ENCODE measurements around the gene SKAP1.
"Not testable (repeated sequence)": the region's sequence is repeated elsewhere in the genome, so short reads cannot be mapped to it uniquely, and the experiment has no call there.

SKAP1 gene

DNA sequence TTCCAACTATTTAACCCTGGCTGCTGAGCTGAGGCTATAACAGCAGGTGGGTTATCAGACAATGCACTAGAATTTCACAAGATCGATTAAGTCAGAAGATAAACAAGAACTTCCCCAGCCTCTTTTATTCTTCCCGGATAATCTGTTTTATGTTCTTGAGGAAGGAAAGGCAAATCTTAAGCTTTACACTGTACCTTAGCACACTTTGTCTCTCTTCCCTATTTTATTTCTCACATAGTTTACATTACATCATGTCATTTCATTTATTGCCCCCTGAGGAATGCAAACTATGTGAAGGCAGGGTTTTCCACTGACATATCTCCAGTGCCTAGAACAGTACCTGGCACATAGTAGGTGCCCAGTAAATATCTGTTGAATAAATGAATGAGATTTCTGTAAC, 139.6 kb downstream of the SKAP1 start:
- DNase-seq (ENCODE audit: low read depth in 2 of 2, low spot score in 1 of 2): no peak

DNA sequence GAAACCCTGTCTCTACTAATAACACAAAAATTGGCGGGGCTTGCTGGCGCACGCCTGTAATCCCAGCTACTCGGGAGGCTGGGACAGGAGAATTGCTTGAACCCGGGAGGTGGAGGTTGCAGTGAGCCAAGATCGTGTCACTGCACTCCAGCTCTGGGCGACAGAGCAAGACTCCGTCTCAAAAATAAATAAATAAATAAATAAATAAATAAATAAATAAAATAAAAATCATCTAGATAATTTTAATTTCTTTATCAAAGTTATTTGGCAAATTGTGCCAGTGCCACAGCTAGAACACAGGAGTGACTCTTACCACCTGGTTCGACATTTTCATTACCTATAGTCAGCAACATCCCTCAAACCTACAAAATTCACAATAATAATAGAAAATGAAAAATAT, 143.1 kb downstream of the SKAP1 start:
- DNase-seq (ENCODE audit: low read depth in 2 of 2, low spot score in 1 of 2): not testable (repeated sequence)

DNA sequence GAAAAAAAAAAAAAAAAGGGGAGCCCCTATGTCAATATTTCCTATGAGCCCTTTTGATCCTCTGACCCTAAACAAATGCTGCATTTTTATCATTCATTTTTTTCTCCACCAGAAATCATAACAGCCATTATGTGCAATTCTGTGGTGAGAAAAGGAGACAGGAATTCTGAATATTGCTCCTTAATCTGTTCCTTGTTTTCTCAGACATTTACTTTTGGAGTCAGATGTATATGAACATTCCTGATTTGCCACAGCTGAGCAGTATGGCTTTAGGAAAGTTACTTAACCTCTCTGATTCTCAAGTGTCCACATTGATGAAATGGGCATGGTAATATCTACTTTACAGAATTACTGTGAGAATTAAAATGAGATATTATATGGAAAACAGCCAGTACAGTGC, 144.4 kb downstream of the SKAP1 start:
- DNase-seq (ENCODE audit: low read depth in 2 of 2, low spot score in 1 of 2): no peak

DNA sequence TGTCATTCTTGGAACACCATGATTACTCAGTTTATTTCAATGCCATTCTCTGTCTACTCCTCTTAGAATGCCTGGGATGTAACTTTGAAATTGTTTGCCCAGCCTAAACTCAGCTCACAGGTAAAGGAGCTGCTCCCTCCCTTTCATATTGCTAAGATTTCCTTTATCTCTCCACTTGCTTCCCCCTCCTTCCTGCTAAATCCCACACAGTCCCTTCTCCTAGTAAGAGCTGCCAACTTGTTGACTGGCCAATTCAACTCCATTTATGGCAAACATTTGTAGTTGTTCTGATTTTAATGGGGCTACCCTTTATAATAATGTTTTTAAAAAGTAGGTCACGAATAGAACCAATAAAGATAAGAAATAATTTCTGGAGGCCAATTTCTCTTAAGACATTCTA, 146.1 kb downstream of the SKAP1 start:
- no peak for DNase-seq (ENCODE audit: low read depth in 2 of 2, low spot score in 1 of 2)

DNA sequence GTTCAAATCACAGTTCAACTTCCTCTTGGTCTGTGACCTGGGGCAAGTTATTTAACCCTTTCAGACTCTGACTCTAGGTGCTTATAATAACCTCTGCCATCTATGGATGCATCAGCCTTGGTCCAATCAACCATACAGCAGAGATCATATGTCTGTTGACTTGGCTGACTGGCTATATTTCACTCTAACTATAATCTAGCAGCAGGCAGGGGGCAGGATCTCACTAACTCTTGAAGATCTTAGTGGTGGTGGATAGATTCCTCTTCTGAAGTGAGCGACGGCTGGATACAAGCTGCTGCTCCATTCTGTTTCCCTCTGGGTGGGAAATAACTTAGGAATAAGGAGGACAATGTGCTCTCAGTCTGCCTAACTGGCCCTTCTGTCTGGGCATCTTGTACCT, 146.6 kb downstream of the SKAP1 start:
- no peak for DNase-seq (ENCODE audit: low read depth in 2 of 2, low spot score in 1 of 2)

DNA sequence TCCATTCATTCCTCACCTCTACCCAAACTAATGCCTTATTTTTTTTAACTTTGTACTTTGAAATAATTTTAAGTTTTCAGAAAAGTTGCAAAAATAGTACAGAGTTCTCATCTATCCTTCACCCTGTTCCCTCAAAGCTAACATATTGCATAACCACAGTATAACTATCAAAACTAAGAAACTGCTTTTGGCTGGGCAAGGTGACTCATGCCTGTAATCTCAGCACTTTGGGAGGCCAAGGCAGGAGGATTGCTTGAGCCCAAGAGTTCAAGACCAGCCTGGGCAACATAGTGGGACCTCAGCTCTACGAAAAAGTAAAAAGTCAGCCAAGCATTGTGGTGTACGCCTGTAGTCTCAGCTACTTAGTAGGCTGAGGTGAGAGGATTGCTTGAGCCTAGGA, 147.7 kb downstream of the SKAP1 start:
- DNase-seq (ENCODE audit: low read depth in 2 of 2, low spot score in 1 of 2): no peak

DNA sequence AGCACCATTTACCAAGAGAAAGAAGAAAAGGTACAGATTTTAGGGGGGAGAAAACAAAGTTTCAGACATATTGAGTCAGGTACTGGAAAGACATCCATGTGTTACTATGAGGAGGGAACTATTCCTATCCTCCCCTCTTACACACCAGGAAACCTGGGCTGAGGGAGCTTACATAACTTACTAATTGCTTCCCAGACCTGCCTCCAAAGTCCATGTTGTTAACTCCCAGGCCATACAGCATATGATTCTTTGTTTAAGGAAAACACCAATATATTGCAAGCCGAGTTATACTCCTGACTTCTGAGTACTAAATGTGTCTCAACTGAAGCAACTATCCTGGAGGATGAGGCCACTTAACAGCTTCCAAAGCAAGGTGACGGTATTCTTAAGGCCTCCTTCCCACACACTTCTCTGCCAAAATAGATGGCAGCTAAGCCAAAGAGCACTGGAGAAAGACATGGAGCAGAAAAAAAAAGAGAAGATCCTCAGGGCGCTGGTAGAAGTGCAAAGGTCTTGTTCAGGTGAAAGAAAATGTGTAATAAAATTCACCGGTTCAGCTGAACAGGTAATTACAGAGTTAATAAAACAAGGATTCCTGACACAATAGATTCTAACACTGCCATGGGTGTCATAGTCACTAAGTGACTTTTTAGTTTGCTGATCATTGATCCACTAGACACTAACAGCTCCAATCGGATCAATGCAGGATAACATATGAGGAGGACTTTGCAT, 151.1 kb downstream of the SKAP1 start:
- no peak for DNase-seq (ENCODE audit: low read depth in 2 of 2, low spot score in 1 of 2)

DNA sequence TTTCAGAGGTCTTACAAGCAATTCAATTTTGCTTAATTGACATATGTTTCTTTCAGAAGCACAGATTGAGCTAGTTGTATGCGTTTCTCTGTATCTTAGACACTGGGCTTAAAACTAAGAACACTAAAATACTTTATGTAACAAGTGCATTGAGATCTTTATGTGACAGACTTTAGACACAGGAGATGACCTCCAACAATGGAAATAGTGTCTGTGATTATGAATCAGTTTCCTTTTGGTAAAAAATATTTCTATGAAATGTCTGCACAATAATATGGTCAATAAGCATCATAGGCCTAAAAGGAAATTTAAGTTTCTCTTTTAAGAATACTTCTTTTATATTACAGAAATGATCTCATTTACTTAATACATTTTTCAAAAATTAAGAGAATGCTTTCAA, 153.2 kb downstream of the SKAP1 start:
- no peak for DNase-seq (ENCODE audit: low read depth in 2 of 2, low spot score in 1 of 2)

DNA sequence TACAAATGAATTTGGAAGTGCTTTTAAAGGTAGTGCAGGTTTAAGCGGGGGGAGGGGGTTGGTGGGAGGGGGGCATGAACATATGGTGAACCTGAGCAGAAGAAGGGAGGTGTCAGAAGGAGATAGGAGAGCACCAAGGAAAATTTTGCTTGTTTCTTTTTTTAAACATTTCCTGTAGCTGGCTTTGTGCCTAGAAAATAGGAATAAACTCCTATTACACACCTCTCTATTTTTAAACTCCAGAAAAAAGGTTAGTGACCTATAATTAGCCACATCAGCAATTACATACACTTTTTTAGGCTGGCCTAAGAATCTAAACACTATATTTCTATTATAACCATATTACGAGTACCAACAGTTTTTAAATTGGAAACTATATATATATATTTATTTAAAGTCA, 159.1 kb downstream of the SKAP1 start:
- no peak for DNase-seq (ENCODE audit: low read depth in 2 of 2, low spot score in 1 of 2)

DNA sequence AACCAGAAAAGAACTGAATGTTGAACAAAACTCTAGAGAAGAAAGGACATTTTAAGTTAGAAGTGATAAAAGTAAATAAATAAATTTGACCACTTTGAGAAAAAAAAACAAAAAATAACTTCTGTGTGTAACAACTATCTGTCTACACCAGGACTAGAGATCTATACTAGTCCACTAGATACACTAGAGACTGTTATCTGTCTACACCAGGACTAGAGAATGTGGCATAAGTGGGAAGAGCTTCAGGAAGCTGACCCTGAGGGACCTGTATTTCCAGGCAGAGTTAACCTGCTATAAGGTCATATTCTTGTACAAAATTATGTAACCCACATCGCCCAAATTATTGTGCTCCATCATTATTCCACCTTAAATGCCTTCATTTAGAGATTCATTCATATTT, 160.8 kb downstream of the SKAP1 start:
- no peak for DNase-seq (ENCODE audit: low read depth in 2 of 2, low spot score in 1 of 2)

DNA sequence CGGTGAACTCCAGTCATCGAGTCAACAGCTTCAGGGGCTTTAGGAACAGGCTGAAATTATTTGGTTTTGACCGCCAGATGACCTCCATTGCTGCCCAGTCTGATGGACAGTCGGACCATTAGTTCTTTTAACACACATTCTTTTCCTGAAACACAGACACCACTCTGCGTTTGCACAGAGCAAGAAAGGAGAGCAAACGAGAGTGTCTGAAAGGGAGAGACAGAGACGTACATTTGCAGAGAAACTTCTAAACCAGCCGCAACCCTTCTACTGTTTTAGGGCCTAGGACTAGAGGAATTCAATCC, 166.3 kb downstream of the SKAP1 start:
- DNase-seq (ENCODE audit: low read depth in 2 of 2, low spot score in 1 of 2): no peak

DNA sequence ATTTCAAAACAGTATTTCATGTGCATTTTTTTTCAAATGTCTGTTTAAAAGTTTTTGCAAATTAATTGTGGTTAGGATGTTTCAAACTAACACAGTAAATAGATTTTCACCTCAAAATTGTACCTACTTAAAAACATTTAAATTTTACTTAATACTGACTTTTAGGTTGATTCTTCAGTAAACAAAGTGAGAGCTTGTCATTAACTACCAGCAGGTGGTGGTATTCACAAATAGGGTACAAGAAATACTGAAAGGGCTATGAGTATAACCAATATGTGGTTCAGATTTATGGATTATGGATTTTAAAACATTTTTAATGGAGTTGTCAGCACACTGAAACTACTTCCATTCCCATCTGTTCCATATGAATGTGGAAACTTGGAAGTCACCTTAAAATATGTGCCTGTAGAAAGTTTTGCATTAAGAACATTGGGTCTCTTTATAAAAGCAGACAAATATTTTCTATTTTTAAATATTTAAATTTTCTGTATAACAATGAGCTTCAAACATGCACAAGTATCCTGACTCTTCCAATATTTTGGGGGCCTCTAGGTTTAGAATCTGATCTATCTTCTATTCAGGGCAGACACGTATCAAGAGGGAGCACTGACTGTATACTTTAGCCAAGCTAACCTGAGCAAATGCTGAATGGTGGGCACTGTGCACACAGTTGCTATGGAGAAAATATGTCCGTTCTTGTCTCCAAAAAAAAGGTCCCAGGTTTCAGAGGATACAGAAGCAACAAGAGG, 166.9 kb downstream of the SKAP1 start:
- DNase-seq (ENCODE audit: low read depth in 2 of 2, low spot score in 1 of 2): no peak

DNA sequence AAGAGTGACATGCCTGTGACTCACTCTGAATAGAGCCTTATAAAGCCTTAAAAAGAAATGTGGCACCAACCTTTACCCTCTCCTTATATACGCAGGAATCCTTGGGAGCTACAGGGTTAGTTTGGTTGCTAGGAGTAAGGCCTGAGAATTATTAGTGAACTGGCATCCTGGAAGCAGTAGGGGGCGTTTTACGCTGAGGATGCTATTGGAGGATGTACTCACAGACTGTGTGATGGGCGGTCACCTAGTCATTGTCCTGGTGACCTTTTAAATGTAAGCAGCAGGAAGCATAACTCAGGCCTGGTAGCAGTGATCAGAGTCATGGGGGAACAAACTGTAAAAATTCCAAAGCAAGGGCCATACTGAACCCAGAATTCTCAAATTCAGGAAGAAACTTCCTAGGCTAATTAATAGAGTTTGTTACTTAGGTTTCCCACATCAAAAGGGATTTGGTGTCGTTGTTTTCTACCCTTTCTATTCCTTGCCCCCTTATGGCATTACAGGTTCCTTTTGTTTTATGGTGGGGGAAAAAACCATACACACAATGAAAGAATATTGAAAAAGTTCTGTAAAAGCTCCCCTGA, 168.6 kb downstream of the SKAP1 start:
- no peak for DNase-seq (ENCODE audit: low read depth in 2 of 2, low spot score in 1 of 2)

DNA sequence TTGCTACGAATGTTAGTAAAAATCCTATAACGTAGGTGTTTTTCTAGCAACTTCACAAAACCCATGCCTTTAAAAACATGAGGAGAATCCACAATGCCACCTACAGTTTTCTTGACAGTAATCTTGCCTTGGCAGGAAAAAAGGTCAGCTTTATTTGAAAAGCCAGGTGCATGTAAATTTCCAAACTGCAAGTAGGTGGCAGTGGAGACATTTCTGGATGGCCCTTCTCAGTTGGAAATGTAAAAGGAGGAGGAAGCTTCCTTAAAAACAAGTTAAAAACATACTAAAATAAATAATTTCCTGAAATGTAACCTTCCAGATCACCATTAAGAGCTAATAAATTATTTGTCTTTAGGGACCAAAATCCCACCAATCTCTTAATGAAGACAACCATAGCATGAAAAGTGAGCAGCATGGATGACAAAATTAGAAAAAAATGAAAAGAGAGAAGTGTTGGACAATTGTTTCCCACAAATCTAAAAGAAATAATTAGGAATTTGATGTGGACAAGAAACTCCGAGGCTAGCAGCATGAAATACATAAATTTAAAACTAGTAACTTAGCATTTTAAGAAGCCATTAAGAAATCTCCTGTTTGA, 170.2 kb downstream of the SKAP1 start:
- DNase-seq (ENCODE audit: low read depth in 2 of 2, low spot score in 1 of 2): no peak

DNA sequence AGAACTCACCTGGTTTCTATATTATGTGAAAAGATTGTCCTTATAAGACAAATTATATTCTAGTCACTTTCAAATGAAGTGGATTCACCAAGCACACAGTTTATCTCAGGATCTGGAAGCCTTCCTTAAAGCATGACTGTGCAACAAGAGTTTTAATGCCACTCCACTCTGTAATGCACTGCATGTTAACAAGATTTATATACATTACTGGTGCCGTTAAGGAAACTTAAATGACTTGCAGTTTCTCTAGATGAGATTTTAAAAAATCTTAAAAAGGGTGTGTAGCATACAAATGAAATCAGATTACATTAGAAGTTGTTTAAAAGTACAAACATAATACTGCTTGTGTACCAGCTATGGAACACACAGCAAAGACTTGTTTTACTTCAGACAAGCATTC, 171.7 kb downstream of the SKAP1 start:
- DNase-seq (ENCODE audit: low read depth in 2 of 2, low spot score in 1 of 2): no peak

DNA sequence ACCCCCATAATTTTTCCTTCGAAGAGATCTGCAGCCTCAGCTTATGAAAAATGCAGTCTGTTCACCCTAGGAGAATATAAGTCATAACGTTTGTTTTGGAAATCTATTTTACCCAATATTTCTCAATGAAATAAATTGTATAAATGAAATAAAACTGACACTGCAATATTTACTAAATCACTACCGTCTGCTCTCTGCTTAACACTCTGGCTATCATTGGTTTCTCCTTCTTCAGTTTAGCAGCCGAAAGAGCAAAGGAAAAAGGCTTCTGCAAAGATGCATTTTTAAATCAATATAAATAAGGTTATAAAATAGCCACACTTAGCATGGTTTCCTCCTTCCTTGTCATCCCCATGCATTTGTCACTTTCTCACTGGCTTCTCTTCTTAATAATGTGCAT, 174.3 kb downstream of the SKAP1 start:
- DNase-seq (ENCODE audit: low read depth in 2 of 2, low spot score in 1 of 2): no peak

DNA sequence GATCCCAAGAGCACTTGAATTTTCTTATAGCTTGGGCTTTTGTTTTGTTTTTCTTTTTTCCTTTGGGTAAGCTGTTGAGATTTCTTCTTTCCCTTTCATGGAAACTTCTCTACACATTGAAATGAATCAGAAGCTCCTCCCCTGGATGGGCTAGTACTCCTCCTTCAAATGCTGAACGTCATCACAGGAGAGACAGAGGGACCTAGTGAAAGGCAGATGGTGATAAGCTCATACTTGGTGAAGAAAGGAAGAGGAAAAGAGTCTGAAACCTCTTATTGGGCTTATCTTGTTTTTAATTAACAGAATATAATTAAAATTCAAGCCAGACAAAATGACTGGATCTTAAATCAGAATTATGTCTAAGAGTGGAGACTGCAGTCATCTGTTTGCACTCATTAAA, 175.1 kb downstream of the SKAP1 start:
- no peak for DNase-seq (ENCODE audit: low read depth in 2 of 2, low spot score in 1 of 2)

DNA sequence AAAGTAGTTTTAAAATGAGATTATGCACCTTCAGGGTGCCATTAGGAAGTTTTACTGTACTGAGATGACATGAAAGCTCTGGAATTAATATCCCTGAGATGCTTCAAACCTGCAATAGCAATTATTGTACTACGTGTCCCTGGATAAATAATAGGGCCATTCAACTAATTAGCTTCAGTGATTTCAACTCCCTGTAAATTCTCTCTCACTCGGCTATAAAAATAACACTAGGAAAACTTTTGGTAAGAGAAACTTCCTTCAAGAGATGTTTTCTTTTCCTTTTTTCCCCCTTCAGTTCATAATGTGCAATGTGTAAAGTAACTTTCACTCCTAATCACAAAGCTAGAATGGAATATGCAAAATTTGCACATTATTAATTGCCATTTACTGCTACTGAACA, 176.0 kb downstream of the SKAP1 start:
- no peak for DNase-seq (ENCODE audit: low read depth in 2 of 2, low spot score in 1 of 2)

DNA sequence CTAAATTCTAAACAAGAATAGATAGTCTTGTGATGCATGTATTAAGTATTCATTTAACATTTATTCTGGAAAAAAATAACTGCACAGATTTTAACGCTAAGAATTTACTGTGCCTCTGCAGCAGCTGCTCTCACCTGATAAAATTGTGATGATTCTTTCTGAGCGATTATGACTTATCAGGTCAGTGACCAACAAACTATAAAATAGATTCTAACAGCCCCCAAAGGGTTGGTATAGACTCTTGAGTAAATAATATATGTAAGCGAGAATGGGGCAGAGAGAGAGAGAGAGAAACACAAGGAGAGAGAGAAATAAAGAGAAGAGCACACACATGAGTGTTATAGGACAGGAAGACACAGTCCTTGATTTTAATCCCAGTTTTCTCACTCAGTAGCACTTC, 178.1 kb downstream of the SKAP1 start:
- no peak for DNase-seq (ENCODE audit: low read depth in 2 of 2, low spot score in 1 of 2)

DNA sequence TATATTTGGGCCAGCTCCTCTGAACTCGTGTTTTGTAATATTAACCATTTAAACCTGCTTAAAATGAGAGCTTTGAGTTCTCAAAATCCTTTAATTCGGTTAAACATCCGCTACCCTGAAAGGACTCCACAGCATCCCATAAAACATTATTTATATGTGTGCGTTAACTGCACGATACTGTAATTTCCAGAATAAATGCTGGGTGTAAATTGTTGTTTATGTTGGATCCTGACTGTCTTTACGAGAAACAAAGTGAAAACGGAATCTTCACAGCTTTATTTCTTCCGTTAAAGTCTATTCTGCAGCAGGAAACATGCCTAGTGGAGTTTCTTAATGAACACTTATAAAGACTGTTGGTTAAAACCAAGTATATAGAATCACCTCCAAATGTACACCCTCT, 179.1 kb downstream of the SKAP1 start:
- no peak for DNase-seq (ENCODE audit: low read depth in 2 of 2, low spot score in 1 of 2)

DNA sequence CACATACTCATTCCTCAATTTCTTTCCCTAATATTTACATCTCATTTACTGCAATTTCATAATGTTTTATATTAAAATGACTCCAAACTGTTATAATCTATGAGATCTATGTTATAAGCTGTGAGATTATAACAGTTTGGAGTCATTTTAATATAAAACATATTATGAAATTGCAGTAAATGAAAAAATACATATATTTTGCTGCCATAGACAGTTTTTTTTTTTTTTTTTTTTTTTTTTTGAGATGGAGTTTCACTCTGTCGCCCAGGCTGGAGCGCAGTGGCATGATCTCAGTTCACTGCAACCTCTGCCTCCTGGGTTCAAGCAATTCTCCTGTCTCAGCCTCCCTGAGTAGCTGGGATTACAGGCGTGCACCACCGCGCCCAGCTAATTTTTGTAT, 180.0 kb downstream of the SKAP1 start:
- not testable (repeated sequence) for DNase-seq (ENCODE audit: low read depth in 2 of 2, low spot score in 1 of 2)

DNA sequence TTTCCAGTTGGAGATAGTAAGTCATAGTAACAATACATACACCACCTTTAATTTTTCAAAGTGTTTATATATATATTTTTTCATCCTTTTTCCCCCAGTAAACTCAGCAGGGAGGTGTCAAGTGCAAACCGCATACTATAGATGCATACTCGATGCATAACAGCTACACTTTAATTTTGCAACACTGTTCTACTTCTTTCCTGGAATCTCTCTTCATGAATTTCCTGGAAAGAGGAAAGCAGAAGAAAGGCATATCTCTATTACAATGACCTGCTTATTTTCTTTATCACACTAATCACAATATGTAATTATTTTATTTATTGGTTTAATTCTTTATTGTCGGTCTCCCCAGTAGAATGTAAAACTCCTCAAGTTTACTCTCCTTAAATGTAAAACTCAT, 182.4 kb downstream of the SKAP1 start:
- no peak for DNase-seq (ENCODE audit: low read depth in 2 of 2, low spot score in 1 of 2)
